Hepatocyte (in vitro differentiated cells): ENCODE results near the gene UGT1A10.

Source experiments
- CTCF ChIP-seq: fragments of 200-600 bp; sonication (generic); IDR thresholded peaks from 2 replicates; pipeline ENCODE4 v1.5.1; 2016; ENCODE audit warnings: antibody characterized with exemption, mild to moderate bottlenecking; ENCODE audit not compliant: poor library complexity
- EZH2 ChIP-seq: fragments of 200-600 bp; sonication (generic); IDR thresholded peaks from 2 replicates; pipeline ENCODE4 v1.6.1; 2016; ENCODE audit warnings: antibody characterized with exemption, mild to moderate bottlenecking, borderline replicate concordance

- TF ChIP-seq CTCF (no peak), EZH2 (no peak)
Measured at GRCh38 chr2:233597522-233597921, 38.7 kb upstream of the UGT1A10 start.
